Fibroblast of lung (primary cell): ENCODE results near the gene RAI1. TPM values are rescaled to one million over a fixed set of nuclear protein-coding genes. Genes with fewer than 3 reads are reported as not detected.

ENCODE experiments used
- DNase-seq, 2 donors: peaks; one replicate each; pipeline versions ENCODE4 v3.0.0 to v3.0.0-alpha.2; 2010; ENCODE audit warnings: low read depth in 2 of 2
- H2AFZ ChIP-seq: 2 replicates; pipeline ENCODE4 v1.5.1; 2012; ENCODE audit warnings: low read length, control low read depth, inconsistent platforms
- H3K27ac ChIP-seq: 2 replicates; pipeline ENCODE4 v1.5.1; 2011; ENCODE audit warnings: low read length, control low read depth; ENCODE audit not compliant: insufficient read depth
- H3K27me3 ChIP-seq: 2 replicates; pipeline ENCODE4 v1.5.1; 2011; ENCODE audit warnings: mild to moderate bottlenecking, low read length; ENCODE audit not compliant: control insufficient read depth, insufficient read depth
- H3K36me3 ChIP-seq: 2 replicates; pipeline ENCODE4 v1.5.1; 2011; ENCODE audit warnings: low read length; ENCODE audit not compliant: control insufficient read depth, insufficient read depth
- H3K4me1 ChIP-seq: 2 replicates; pipeline ENCODE4 v1.5.1; 2011; ENCODE audit warnings: low read length; ENCODE audit not compliant: control insufficient read depth, insufficient read depth; ENCODE audit errors: extremely low read depth
- H3K4me2 ChIP-seq: 2 replicates; pipeline ENCODE4 v1.5.1; 2011; ENCODE audit warnings: low read length, control low read depth; ENCODE audit not compliant: insufficient read depth; ENCODE audit errors: extremely low read depth
- H3K4me3 ChIP-seq, 4 experiments: fragments of 200-600 bp in 1 of 4; sonication (generic) in 1 of 4; replicated peaks in 1 of 4; 2 replicates each; pipeline ENCODE4 v1.5.1; 2011 to 2016; ENCODE audit warnings: low read length in 4 of 4, low read depth in 3 of 4, mild to moderate bottlenecking in 3 of 4, control low read depth in 2 of 4, inconsistent platforms in 1 of 4, mixed read lengths in 1 of 4; ENCODE audit not compliant: insufficient read depth in 1 of 4; ENCODE audit errors: control extremely low read depth in 1 of 4
- H3K79me2 ChIP-seq: 2 replicates; pipeline ENCODE4 v1.5.1; 2012; ENCODE audit warnings: mild to moderate bottlenecking, low read length, inconsistent platforms; ENCODE audit not compliant: control insufficient read depth, insufficient read depth
- H3K9ac ChIP-seq: 2 replicates; pipeline ENCODE4 v1.5.1; 2011; ENCODE audit warnings: mild to moderate bottlenecking, low read length, control low read depth; ENCODE audit not compliant: insufficient read depth
- H3K9me3 ChIP-seq: 2 replicates; pipeline ENCODE4 v1.5.1; 2012; ENCODE audit warnings: low read depth, low read length; ENCODE audit not compliant: control insufficient read depth, insufficient read depth
- H4K20me1 ChIP-seq: 2 replicates; pipeline ENCODE4 v1.5.1; 2011; ENCODE audit warnings: low read length; ENCODE audit not compliant: control insufficient read depth, insufficient read depth; ENCODE audit errors: extremely low read depth
- CTCF ChIP-seq, 2 donors: IDR thresholded peaks in 1 of 2; conservative IDR thresholded peaks in 1 of 2; 1 replicate in 1 of 2; 2 replicates in 1 of 2; pipeline ENCODE4 v1.5.1; 2011 to 2012; ENCODE audit warnings: low read length in 2 of 2, control low read depth in 1 of 2, inconsistent platforms in 1 of 2, low read depth in 1 of 2, mild to moderate bottlenecking in 1 of 2
- EZH2 ChIP-seq: IDR thresholded peaks from 2 replicates; pipeline ENCODE4 v1.5.1; 2012; ENCODE audit warnings: low read length, control low read depth, mild to moderate bottlenecking; ENCODE audit errors: missing control alignments
- polyA plus RNA-seq, 2 donors: library from polyadenylated mRNA; depleted of rRNA in 1 of 2; stranded (reverse) in 1 of 2; unstranded in 1 of 2; fragments of >200 nt; gene quantifications; 2 replicates each; pipeline ENCODE4 v1.2.1, GENCODE V29; 2011 to 2012; ENCODE audit warnings: missing spikeins in 1 of 2
- total RNA-seq: library from RNA; depleted of rRNA; stranded (reverse); fragments of >200 nt; gene quantifications from 2 replicates; pipeline ENCODE4 v1.2.1, GENCODE V29; 2014

The RAI1 gene
- total and polyA plus RNA-seq, 2 donors (not counting 1 experiment from before 2014, with no cell fraction given) = 2.1 to 6.6 TPM

- H3K4me3 ChIP-seq = peak overlapping the region in 3 of 4 experiments; percentile 29 to 80 (median 40)
- no peak overlapping the region for H2AFZ ChIP-seq
- H3K9me3 ChIP-seq = no peaks in the 10 kb centered on the region
- peaks cover 36% of the 10 kb centered on the region for H3K36me3 ChIP-seq
- H3K27me3 ChIP-seq = no peaks in the 10 kb centered on the region
- peak overlapping the region; percentile 98 for H3K4me2 ChIP-seq
- peaks cover 52% of the 10 kb centered on the region for H3K4me1 ChIP-seq
- H3K79me2 ChIP-seq = peaks cover 49% of the 10 kb centered on the region
- no peaks in the 10 kb centered on the region for H4K20me1 ChIP-seq
- H3K27ac ChIP-seq = peak overlapping the region; percentile 20
- TF ChIP-seq CTCF (conservative IDR thresholded peaks at IDR 0.05 in 1 of 2, IDR thresholded peaks at IDR 0.05 in 1 of 2; ENCODE audit: low read depth in 1 of 2, low read length in 2 of 2) (no peak), EZH2 (no peak)
- DNase-seq = no peak
- no peak overlapping the region for H3K9ac ChIP-seq
These were observed 139.4 kb downstream of the RAI1 start for GRCh38 chr17:17820463-17821158.

GRCh38 chr17:17822189-17822588, 140.9 kb downstream of the RAI1 start:
- Histone ChIP-seq H4K20me1 (no peaks in the 10 kb centered on the region), H3K79me2 (peaks cover 63% of the 10 kb centered on the region), H2AFZ (no peak overlapping the region), H3K4me2 (peak overlapping the region; percentile 98), H3K27ac (peak overlapping the region; percentile 69), H3K9me3 (no peaks in the 10 kb centered on the region), H3K9ac (peak overlapping the region; percentile 36), H3K27me3 (no peaks in the 10 kb centered on the region), H3K36me3 (peaks cover 30% of the 10 kb centered on the region), H3K4me3 (peak overlapping the region; percentile 52 to 80 (median 65)), H3K4me1 (peaks cover 54% of the 10 kb centered on the region)
- TF ChIP-seq CTCF (conservative IDR thresholded peaks at IDR 0.05 in 1 of 2, IDR thresholded peaks at IDR 0.05 in 1 of 2; ENCODE audit: low read depth in 1 of 2, low read length in 2 of 2) = no peak
- TF ChIP-seq EZH2 = no peak
- peak; percentile 92 to 93 for DNase-seq

- Histone ChIP-seq H3K36me3 (peaks cover 26% of the 10 kb centered on the region), H3K4me3 (peak overlapping the region; percentile 52 to 80 (median 65)), H3K27me3 (no peaks in the 10 kb centered on the region), H3K79me2 (peaks cover 66% of the 10 kb centered on the region), H3K4me2 (peak overlapping the region; percentile 98), H3K9ac (peak overlapping the region; percentile 36), H3K9me3 (no peaks in the 10 kb centered on the region), H2AFZ (no peak overlapping the region), H3K4me1 (peaks cover 54% of the 10 kb centered on the region), H4K20me1 (no peaks in the 10 kb centered on the region), H3K27ac (peak overlapping the region; percentile 69)
- TF ChIP-seq CTCF (conservative IDR thresholded peaks at IDR 0.05 in 1 of 2, IDR thresholded peaks at IDR 0.05 in 1 of 2; ENCODE audit: low read depth in 1 of 2, low read length in 2 of 2) (no peak), EZH2 (no peak)
- no peak for DNase-seq
These were observed 141.4 kb downstream of the RAI1 start for GRCh38 chr17:17822616-17823015.
